Astrocyte of the spinal cord (primary cell): ENCODE results near the gene IFFO2.
A peak's percentile ranks its signal among the peaks of the same experiment; 100 is the strongest.
"Not testable (repeated sequence)": the region's sequence is repeated elsewhere in the genome, so short reads cannot be mapped to it uniquely, and the experiment has no call there.

Source experiments
- DNase-seq: peaks from one replicate; pipeline ENCODE4 v3.0.0; 2011; ENCODE audit warnings: low read depth, low spot score
- H3K4me3 ChIP-seq: 2 replicates; pipeline ENCODE4 v1.5.1; 2011; ENCODE audit warnings: low read depth, mild to moderate bottlenecking, low read length, moderate library complexity
- in situ Hi-C: cut with HindIII; loops from 2 replicates; pipeline ENCODE4 v1.10.0; 2017; ENCODE audit warnings: low sequenced_read_pairs
- TF ChIP-seq, protein P1 (sequence below): IDR thresholded peaks from 2 replicates; pipeline ENCODE4 v1.5.1; 2012; ENCODE audit warnings: low read depth, mild to moderate bottlenecking, low read length, inconsistent platforms

The IFFO2 gene

DNA sequence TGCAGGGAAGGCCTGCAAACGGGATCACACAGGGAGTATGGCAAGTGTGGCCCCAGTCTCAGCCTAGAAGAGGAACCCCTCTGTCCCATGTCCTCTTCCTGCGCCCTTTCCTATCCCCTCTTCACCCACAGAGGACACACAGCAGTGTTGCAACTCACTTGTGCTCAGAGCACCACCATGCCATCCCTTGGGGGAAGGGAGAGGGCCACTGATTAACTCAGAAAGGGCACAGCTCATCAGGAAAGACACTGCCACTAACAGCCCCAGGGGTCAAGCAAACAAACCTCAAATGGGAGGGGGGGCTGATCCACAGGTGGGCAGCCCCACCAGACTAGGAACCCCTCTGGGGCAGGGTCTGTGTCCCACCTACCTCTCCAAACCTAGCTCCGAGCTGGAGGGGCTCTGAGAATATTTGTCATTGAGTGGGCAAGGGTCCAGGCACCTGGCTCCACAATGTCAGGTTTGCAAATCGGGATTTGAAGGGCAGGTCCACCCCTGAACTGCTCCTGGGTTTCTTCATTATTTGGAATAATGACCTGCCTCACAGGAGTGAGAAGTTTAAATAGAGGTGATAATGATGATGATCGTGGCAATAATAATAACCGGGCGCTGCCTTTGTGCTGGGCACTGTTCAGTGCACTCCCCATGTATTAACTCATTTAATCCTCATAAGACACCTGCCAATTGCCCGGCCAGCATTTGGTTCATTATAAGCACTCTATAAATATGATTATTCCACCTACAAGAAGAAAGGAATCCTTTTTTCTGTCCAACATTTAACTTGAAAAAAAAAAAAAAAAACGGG, 55.1 kb downstream of the IFFO2 start:
- DNase-seq, result no peak
- in situ Hi-C loops, result no loop called here
- TF ChIP-seq, protein P1, sequence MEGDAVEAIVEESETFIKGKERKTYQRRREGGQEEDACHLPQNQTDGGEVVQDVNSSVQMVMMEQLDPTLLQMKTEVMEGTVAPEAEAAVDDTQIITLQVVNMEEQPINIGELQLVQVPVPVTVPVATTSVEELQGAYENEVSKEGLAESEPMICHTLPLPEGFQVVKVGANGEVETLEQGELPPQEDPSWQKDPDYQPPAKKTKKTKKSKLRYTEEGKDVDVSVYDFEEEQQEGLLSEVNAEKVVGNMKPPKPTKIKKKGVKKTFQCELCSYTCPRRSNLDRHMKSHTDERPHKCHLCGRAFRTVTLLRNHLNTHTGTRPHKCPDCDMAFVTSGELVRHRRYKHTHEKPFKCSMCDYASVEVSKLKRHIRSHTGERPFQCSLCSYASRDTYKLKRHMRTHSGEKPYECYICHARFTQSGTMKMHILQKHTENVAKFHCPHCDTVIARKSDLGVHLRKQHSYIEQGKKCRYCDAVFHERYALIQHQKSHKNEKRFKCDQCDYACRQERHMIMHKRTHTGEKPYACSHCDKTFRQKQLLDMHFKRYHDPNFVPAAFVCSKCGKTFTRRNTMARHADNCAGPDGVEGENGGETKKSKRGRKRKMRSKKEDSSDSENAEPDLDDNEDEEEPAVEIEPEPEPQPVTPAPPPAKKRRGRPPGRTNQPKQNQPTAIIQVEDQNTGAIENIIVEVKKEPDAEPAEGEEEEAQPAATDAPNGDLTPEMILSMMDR, result no peak
- H3K4me3 ChIP-seq, result peak overlapping the region; percentile 76

DNA sequence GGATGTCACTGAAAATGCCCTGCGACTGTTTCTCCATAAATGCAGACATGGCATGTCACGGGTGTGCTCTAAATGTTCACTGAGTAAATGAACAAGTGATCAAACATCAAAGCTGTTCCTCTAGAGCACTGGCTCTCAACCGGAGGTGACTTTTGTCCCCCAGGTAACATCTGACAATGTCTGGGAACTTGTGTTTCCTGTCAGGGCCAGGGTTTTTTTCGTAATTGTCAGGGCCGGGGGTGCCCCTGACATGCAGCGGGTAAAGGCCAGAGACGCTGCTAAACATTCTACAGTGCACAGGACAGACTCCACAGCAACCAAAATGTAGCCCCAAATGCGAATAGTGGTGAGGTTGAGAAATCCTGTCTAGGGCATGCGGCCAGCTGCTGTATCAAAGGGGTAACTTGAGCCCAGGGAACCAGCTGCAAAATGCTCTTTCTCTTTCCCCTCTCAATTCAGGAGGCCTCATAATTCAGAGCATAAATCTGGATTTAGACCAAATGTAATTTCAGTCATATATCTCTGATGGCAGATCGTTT, 56.1 kb downstream of the IFFO2 start:
- no peak overlapping the region for H3K4me3 ChIP-seq
- in situ Hi-C loops, result no loop called here
- TF ChIP-seq, protein P1, result no peak
- DNase-seq, result no peak

DNA sequence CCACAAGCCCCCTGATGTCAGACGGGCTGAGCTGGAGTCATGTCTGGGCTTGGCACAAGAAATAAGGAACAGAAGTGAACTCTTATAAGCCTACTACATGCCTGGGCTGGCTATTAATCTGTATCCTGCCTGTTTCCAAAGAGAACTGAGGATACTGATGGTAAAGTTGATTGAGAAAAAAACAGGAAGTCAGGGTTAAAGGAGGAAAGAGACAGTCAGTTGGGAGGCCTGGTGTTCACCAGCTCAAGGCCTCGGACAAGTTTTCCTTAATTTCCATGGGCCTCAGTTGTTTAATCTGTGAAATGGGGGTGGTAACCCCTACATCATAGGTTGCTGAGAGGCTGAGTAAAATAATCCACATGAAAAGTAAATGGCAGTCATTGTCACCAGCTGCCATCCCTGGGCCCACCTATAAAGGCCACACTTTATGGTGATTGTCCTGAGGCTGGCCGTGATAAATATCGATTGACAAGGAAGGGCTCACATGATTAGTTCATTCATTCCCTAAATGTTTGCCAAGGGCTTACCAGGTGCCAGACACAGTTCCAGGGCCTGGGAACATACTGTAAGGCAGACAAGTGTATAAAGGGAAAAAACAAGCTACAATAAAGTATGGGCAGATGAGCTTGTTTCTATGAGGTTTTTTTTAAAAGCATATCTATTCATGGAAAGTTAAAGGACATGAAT, 57.0 kb downstream of the IFFO2 start:
- no peak for DNase-seq
- TF ChIP-seq, protein P1, result no peak
- in situ Hi-C loops, result no loop called here
- no peak overlapping the region for H3K4me3 ChIP-seq

DNA sequence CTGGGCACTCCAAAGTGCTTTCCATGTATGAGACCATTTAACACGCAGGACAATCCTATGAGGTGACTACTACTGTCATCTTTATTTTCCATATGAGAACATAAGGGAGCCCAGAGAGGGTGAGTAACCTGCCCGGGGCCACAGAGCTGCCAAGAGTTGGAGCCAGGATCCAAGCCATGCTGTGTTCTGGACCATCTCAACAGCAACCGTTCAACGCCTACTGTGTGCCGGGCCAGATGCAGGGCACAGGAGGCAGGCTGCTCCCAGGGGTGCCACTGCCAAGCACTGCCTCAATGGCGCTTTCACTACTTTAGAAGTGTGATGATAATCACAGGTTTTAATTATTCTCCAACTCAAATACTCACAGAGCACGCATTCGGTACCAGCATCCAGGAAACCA, 57.9 kb downstream of the IFFO2 start:
- DNase-seq, result no peak
- in situ Hi-C loops, result no loop called here
- TF ChIP-seq, protein P1, result no peak
- no peak overlapping the region for H3K4me3 ChIP-seq

DNA sequence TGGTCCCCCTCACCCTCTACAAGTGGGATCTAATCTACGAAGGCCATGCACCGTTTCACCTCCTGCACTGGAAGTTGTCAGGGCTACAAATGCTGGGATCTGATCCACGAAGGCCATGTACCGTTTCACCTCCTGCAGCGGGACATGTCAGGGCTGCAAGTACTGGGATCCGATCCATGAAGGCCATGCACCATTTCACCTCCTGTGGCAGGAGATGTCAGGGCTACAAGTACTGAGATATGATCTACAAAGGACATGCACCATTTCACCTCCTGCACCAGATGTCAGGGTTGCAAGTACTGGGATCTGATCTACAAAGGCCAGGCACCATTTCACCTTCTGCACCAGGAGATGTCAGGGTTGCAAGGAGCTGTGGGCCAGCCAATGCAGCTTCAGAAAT, 61.2 kb downstream of the IFFO2 start:
- in situ Hi-C loops, result no loop called here
- TF ChIP-seq, protein P1, result no peak

DNA sequence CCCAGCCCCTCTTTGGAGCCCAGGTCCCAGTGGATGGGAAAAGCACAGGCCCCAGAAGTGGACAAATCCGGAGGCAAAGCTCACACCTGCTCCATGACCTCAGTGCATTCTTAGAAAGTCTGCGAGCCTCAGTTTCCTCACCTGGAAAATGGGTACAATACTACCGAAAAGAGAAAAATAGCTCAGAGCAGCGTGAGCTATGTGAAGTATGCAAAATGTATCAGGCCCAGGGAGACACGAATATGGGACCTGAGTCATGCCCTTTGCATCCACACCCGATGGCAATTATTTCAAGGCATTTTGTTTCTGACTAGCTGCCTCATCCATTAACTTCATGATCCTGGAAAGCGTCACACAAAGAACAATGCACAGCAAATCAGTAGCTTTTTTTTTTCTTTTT, 63.4 kb downstream of the IFFO2 start:
- TF ChIP-seq, protein P1, result no peak
- H3K4me3 ChIP-seq, result no peak overlapping the region
- DNase-seq, result no peak
- in situ Hi-C loops, result no loop called here

More for the DNA sequence above, 61.2 kb downstream of the IFFO2 start:
- H3K4me3 ChIP-seq, result no peak overlapping the region
- no peak for DNase-seq

DNA sequence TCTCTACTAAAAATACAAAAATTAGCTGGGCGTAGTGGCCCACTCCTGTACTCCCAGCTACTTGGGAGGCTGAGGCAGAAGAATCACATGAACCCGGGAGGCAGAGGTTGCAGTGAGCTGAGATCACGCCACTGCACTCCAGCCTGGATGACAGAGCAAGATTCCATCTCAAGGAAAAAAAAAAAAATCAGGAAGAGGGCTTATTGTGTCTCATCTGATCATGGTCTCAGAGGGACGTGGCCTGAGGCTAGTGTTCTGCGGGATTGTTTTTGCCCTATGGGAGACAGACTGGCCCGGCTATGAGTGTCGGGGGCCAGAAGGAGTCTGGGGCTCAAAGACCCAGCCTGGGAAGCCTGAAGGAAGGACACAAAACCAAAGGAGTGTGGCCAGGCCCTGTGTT, 64.6 kb downstream of the IFFO2 start:
- H3K4me3 ChIP-seq, in situ Hi-C loops, DNase-seq: not testable (repeated sequence)
